Tibial nerve (tissue), 4 donors: Measurements from ENCODE around the gene ARRB1.

Experiments used
- EP300 ChIP-seq, 2 donors: sonication (generic); formaldehyde crosslinking; IDR thresholded peaks; one replicate each; pipeline ENCODE4 v1.6.1; 2017; ENCODE audit warnings: antibody characterized with exemption in 2 of 2, mild to moderate bottlenecking in 1 of 2
- POLR2A ChIP-seq, 2 donors: fragments of 450-650 bp; IDR thresholded peaks; one replicate each; pipeline ENCODE4 v1.6.1; 2017; ENCODE audit warnings: antibody characterized with exemption in 2 of 2, mild to moderate bottlenecking in 2 of 2, moderate library complexity in 2 of 2
- TF ChIP-seq, protein P1 (sequence below), 5 experiments: fragments of 200-600 bp in 3 of 5; fragments of 450-650 bp in 2 of 5; sonication (generic) in 3 of 5; IDR thresholded peaks; one replicate each; pipeline ENCODE4 v1.5.1; 2016 to 2019; ENCODE audit warnings: antibody characterized with exemption in 5 of 5, mild to moderate bottlenecking in 3 of 5, moderate library complexity in 2 of 5

DNA sequence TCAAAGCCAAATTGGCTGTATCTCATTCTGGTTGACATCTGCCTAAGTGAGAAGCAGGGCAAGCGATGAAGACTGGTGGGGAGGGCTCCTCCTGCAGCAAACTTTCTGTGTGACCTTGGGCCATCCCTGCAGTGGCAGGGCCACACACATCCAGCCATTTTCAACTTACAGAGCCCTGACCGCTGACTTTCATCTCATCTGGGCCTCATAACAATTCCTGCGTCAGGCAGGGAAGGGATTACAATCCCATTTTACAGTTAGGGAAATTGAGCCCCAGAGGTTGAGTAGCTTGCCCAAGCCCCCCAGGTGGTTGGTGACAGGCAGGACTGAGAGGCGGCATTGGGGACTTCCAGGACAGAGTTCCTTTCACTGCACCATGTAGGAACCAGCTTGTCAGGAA, 89.0 kb downstream of the ARRB1 start:
- TF ChIP-seq, protein P1, sequence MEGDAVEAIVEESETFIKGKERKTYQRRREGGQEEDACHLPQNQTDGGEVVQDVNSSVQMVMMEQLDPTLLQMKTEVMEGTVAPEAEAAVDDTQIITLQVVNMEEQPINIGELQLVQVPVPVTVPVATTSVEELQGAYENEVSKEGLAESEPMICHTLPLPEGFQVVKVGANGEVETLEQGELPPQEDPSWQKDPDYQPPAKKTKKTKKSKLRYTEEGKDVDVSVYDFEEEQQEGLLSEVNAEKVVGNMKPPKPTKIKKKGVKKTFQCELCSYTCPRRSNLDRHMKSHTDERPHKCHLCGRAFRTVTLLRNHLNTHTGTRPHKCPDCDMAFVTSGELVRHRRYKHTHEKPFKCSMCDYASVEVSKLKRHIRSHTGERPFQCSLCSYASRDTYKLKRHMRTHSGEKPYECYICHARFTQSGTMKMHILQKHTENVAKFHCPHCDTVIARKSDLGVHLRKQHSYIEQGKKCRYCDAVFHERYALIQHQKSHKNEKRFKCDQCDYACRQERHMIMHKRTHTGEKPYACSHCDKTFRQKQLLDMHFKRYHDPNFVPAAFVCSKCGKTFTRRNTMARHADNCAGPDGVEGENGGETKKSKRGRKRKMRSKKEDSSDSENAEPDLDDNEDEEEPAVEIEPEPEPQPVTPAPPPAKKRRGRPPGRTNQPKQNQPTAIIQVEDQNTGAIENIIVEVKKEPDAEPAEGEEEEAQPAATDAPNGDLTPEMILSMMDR (IDR thresholded peaks at IDR 0.05): no peak
- TF ChIP-seq POLR2A (IDR thresholded peaks at IDR 0.05): no peak
- TF ChIP-seq EP300 (IDR thresholded peaks at IDR 0.05): no peak
